CD14-positive monocyte (primary cell): ENCODE measurements around the gene NR3C1. TPM values are rescaled to one million over a fixed set of nuclear protein-coding genes. Genes with fewer than 3 reads are reported as not detected.

Experiments used
- DNase-seq, 3 donors: peaks; one replicate each; pipeline ENCODE4 v3.0.0-alpha.2; 2011 to 2022
- H2AFZ ChIP-seq: 2 replicates; pipeline ENCODE4 v1.6.0; 2012; ENCODE audit warnings: mild to moderate bottlenecking, low read depth, low read length, inconsistent platforms; ENCODE audit not compliant: insufficient read depth, poor library complexity, severe bottlenecking
- H3K27ac ChIP-seq, 2 donors: 1 replicate in 1 of 2; 2 replicates in 1 of 2; pipeline ENCODE4 v1.5.1; 2012 to 2013; ENCODE audit warnings: low read length in 2 of 2, control low read depth in 1 of 2, inconsistent platforms in 1 of 2, low read depth in 1 of 2, mild to moderate bottlenecking in 1 of 2
- H3K27me3 ChIP-seq, 2 donors: one replicate each; pipeline versions ENCODE4 v1.6.0 to v1.6.1; 2011 to 2013; ENCODE audit warnings: low read length in 2 of 2; ENCODE audit not compliant: control insufficient read depth in 2 of 2, insufficient read depth in 2 of 2
- H3K36me3 ChIP-seq, 2 donors: replicated peaks in 1 of 2; 1 replicate in 1 of 2; 2 replicates in 1 of 2; pipeline versions ENCODE4 v1.5.1 to v1.6.1; 2012 to 2013; ENCODE audit warnings: low read length in 2 of 2, control low read depth in 1 of 2, inconsistent platforms in 1 of 2, mild to moderate bottlenecking in 1 of 2; ENCODE audit not compliant: insufficient read depth in 2 of 2, control insufficient read depth in 1 of 2
- H3K4me1 ChIP-seq, 2 donors: 1 replicate in 1 of 2; 2 replicates in 1 of 2; pipeline versions ENCODE4 v1.5.1 to v1.6.1; 2012 to 2013; ENCODE audit warnings: low read length in 2 of 2, control low read depth in 1 of 2, inconsistent platforms in 1 of 2, mild to moderate bottlenecking in 1 of 2, moderate library complexity in 1 of 2; ENCODE audit not compliant: insufficient read depth in 2 of 2, control insufficient read depth in 1 of 2
- H3K4me2 ChIP-seq: replicated peaks from 2 replicates; pipeline ENCODE3; 2012; ENCODE audit warnings: low read length, moderate library complexity, mild to moderate bottlenecking; ENCODE audit not compliant: poor library complexity, severe bottlenecking; ENCODE audit errors: extremely low read depth
- H3K4me3 ChIP-seq, 3 experiments: fragments of 200-600 bp in 1 of 3; sonication (generic) in 1 of 3; replicated peaks in 1 of 3; 1 replicate in 2 of 3; 2 replicates in 1 of 3; pipeline ENCODE4 v1.5.1; 2011 to 2013; ENCODE audit warnings: low read length in 3 of 3, mild to moderate bottlenecking in 3 of 3, control low read depth in 2 of 3, low read depth in 2 of 3, inconsistent platforms in 1 of 3, moderate library complexity in 1 of 3
- H3K79me2 ChIP-seq: 2 replicates; pipeline ENCODE4 v1.6.0; 2012; ENCODE audit warnings: mild to moderate bottlenecking, control low read depth, inconsistent platforms, low read length, moderate library complexity; ENCODE audit not compliant: insufficient read depth
- H3K9ac ChIP-seq: 2 replicates; pipeline ENCODE4 v1.6.0; 2017; ENCODE audit warnings: low read length, mild to moderate bottlenecking; ENCODE audit not compliant: insufficient read depth, poor library complexity, severe bottlenecking
- H3K9me3 ChIP-seq, 2 donors: replicated peaks in 1 of 2; 1 replicate in 1 of 2; 2 replicates in 1 of 2; pipeline versions ENCODE4 v1.5.1 to v1.6.1; 2012 to 2013; ENCODE audit warnings: low read length in 2 of 2, control low read depth in 1 of 2; ENCODE audit not compliant: control insufficient read depth in 1 of 2, insufficient read depth in 1 of 2
- H4K20me1 ChIP-seq: 2 replicates; pipeline ENCODE4 v1.6.0; 2012; ENCODE audit warnings: mild to moderate bottlenecking, low read length, control low read depth, moderate library complexity; ENCODE audit not compliant: insufficient read depth
- H3K27ac Mint-ChIP-seq, 7 donors: one replicate each; pipeline ENCODE4 v1.8.0; 2020; ENCODE audit warnings: mild to moderate bottlenecking in 7 of 7, mixed read lengths in 7 of 7, moderate library complexity in 6 of 7, inconsistent platforms in 2 of 7
- H3K27me3 Mint-ChIP-seq, 3 donors: one replicate each; pipeline ENCODE4 v1.8.0; 2021 to 2022; ENCODE audit warnings: low read depth in 3 of 3, mild to moderate bottlenecking in 3 of 3, mixed read lengths in 3 of 3, moderate library complexity in 3 of 3, inconsistent platforms in 1 of 3
- H3K36me3 Mint-ChIP-seq, 2 donors: one replicate each; pipeline ENCODE4 v1.8.0; 2020; ENCODE audit warnings: mixed read lengths in 2 of 2, inconsistent platforms in 1 of 2, mild to moderate bottlenecking in 1 of 2
- H3K4me1 Mint-ChIP-seq: one replicate; pipeline ENCODE4 v1.8.0; 2020; ENCODE audit warnings: mild to moderate bottlenecking, mixed read lengths
- H3K4me3 Mint-ChIP-seq, 2 donors: one replicate each; pipeline ENCODE4 v1.8.0; 2020; ENCODE audit warnings: mild to moderate bottlenecking in 2 of 2, mixed read lengths in 2 of 2, moderate library complexity in 1 of 2
- H3K9me3 Mint-ChIP-seq, 7 donors: one replicate each; pipeline ENCODE4 v1.8.0; 2020 to 2022; ENCODE audit warnings: mixed read lengths in 7 of 7, mild to moderate bottlenecking in 6 of 7, moderate library complexity in 6 of 7, inconsistent platforms in 2 of 7
- WGBS: methylation state at CpG from one replicate; pipeline ENCODE4 v1.1.5; 2013; ENCODE audit warnings: missing lambda C conversion rate; ENCODE audit not compliant: insufficient coverage; 5-methylcytosine and 5-hydroxymethylcytosine counted together
- intact Hi-C, 2 donors: fragments of 100-400 bp; cut with micrococcal nuclease; formaldehyde crosslinking; loops; one replicate each; pipeline versions ENCODE4 v1.15.0 to v1.15.1; 2023
- polyA plus RNA-seq, 3 donors: library from polyadenylated mRNA; depleted of rRNA in 1 of 3; unstranded in 2 of 3; stranded (reverse) in 1 of 3; fragments of 300-500 nt in 2 of 3; fragments of >200 nt in 1 of 3; fragmentation: Illumina TruSeq in 2 of 3; gene quantifications; 1 replicate in 2 of 3; 2 replicates in 1 of 3; pipeline ENCODE4 v1.2.3, GENCODE V29; 2012 to 2021
- TF ChIP-seq, protein P1 (sequence below): fragments of 200-600 bp; IDR thresholded peaks from one replicate; pipeline ENCODE4 v1.8.0; 2022; ENCODE audit warnings: antibody characterized with exemption, mild to moderate bottlenecking

Gene NR3C1
- polyA plus RNA-seq, 3 donors: 25.4 to 82.8 (median 75.1) TPM

- no peak overlapping the region for H3K9ac ChIP-seq
- peaks cover 49% of the 10 kb centered on the region for H3K4me1 Mint-ChIP-seq
- H3K4me3 Mint-ChIP-seq: no peak overlapping the region
- no peak overlapping the region for H3K27ac ChIP-seq
- no peaks in the 10 kb centered on the region for H3K27me3 ChIP-seq
- no peaks in the 10 kb centered on the region for H3K27me3 Mint-ChIP-seq
- WGBS: no CpG with 5 or more reads among the region's 1 CpG
- no peak for DNase-seq
- H2AFZ ChIP-seq: no peak overlapping the region
- H3K4me1 ChIP-seq: peaks cover 15 to 54% of the 10 kb centered on the region in 2 donors
- peaks cover 100% of the 10 kb centered on the region for H3K79me2 ChIP-seq
- H3K36me3 ChIP-seq: peaks cover 0 to 16% of the 10 kb centered on the region in 2 donors
- no peak overlapping the region for H3K4me3 ChIP-seq
- no peak overlapping the region for H3K4me2 ChIP-seq
- H3K36me3 Mint-ChIP-seq: peaks cover 13% of the 10 kb centered on the region in 2 donors
- H3K27ac Mint-ChIP-seq: no peak overlapping the region
- H4K20me1 ChIP-seq: peaks cover 100% of the 10 kb centered on the region
- no peaks in the 10 kb centered on the region for H3K9me3 ChIP-seq
- intact Hi-C loops: no loop called here
- TF ChIP-seq, protein P1, sequence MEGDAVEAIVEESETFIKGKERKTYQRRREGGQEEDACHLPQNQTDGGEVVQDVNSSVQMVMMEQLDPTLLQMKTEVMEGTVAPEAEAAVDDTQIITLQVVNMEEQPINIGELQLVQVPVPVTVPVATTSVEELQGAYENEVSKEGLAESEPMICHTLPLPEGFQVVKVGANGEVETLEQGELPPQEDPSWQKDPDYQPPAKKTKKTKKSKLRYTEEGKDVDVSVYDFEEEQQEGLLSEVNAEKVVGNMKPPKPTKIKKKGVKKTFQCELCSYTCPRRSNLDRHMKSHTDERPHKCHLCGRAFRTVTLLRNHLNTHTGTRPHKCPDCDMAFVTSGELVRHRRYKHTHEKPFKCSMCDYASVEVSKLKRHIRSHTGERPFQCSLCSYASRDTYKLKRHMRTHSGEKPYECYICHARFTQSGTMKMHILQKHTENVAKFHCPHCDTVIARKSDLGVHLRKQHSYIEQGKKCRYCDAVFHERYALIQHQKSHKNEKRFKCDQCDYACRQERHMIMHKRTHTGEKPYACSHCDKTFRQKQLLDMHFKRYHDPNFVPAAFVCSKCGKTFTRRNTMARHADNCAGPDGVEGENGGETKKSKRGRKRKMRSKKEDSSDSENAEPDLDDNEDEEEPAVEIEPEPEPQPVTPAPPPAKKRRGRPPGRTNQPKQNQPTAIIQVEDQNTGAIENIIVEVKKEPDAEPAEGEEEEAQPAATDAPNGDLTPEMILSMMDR: no peak
- no peaks in the 10 kb centered on the region for H3K9me3 Mint-ChIP-seq
These were observed 10.0 kb downstream of the NR3C1 start for GRCh38 chr5:143393524-143393923.

DNA sequence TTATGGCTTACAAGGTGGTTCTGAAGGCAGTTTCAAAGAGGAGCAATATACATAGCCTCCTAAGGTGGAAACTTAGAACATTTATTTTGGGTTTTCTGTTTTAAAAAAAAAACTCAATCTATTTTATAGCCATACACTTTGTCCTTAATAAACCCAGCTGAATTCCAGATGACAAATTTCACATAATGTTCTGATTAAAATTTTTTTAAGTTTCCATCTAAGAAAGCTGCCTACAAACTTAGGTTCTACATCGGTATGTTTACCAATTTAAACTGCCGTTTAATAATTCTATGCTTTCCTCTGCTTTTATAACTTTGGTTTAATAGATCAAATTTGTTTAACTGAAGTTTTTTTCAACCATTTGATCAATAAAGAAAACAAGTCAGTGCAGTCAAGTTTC lies 12.5 kb downstream of the NR3C1 start:
- Histone ChIP-seq H3K9me3 (peaks cover 0 to 5% of the 10 kb centered on the region in 2 donors), H3K4me2 (no peak overlapping the region), H2AFZ (no peak overlapping the region), H3K79me2 (peaks cover 100% of the 10 kb centered on the region), H3K4me3 (no peak overlapping the region), H3K36me3 (peaks cover 2 to 22% of the 10 kb centered on the region in 2 donors), H3K9ac (no peak overlapping the region), H3K27ac (no peak overlapping the region), H4K20me1 (peaks cover 100% of the 10 kb centered on the region), H3K27me3 (no peaks in the 10 kb centered on the region), H3K4me1 (peaks cover 7 to 28% of the 10 kb centered on the region in 2 donors)
- TF ChIP-seq, protein P1: no peak
- Mint-ChIP-seq H3K4me1 (peaks cover 37% of the 10 kb centered on the region), H3K4me3 (no peak overlapping the region), H3K27me3 (no peaks in the 10 kb centered on the region), H3K36me3 (peaks cover 21 to 31% of the 10 kb centered on the region in 2 donors), H3K27ac (no peak overlapping the region), H3K9me3 (peaks cover 1 to 9% (median 5%) of the 10 kb centered on the region in 7 donors)
- intact Hi-C loops: no loop called here
- DNase-seq: no peak
- no CpG with 5 or more reads among the region's 2 CpGs for WGBS
